Measurements from ENCODE around the gene SPATA2L. TPM values are rescaled to one million over a fixed set of nuclear protein-coding genes. Genes with fewer than 3 reads are reported as not detected.
"Not testable (repeated sequence)": the region's sequence is repeated elsewhere in the genome, so short reads cannot be mapped to it uniquely, and the experiment has no call there.

Gene SPATA2L
- polyA plus RNA-seq, 4 donors, result 9.2 to 42.7 (median 24.9) TPM

DNA sequence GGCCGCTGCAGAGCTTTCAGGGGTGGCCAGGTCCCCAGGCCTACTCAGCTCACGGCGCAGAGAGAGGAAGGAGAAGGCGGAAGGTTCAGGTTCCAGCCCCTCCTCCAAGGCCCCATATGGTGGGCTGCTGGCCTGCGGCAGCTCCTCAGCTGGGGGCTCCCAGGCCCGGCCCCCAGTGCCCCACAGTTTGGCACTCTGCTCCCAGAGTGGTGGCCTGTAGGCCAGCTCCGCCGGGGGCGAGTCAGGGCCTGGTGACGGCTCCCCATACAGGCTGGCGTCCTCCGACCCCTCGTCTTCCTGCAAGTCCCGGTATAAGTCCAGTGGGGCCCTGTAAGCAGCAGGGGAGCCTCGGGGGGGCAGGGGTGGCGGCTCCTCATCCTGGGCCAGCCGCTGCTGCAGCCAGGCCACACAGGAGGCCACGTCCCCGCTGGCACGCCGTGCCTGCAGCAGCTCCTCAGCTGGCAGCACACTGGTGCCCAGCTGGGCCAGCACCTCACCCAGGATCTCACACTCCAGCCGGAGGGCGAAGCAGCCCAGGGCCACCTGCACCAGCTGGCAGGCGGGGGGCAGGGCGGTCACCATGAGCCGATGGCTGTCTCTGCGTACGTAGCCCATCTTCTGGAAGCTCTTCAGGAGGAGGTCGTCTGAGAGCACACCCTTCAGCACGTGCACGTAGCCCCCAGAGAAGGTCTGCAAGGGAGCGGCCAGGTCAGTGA is 3.7 kb downstream of the SPATA2L start:
- WGBS, 3 donors, result 87 to 91% (median 90%) methylated on average over 26 to 32 of the region's 32 CpGs
- Histone ChIP-seq H3K4me1 (ENCODE audit: control insufficient read depth in 3 of 3, insufficient read depth in 2 of 3, low read depth in 1 of 3, low read length in 2 of 3) (peaks cover 1 to 42% (median 6%) of the 10 kb centered on the region in 3 donors), H3K27ac (ENCODE audit: low read depth in 1 of 3, low read length in 2 of 3) (no peak overlapping the region), H3K4me3 (ENCODE audit: low read depth in 1 of 3, low read length in 3 of 3) (no peak overlapping the region), H3K9me3 (ENCODE audit: control insufficient read depth in 2 of 2, insufficient read depth in 1 of 2, low read depth in 1 of 2, low read length in 1 of 2) (no peaks in the 10 kb centered on the region), H3K36me3 (ENCODE audit: control insufficient read depth in 3 of 3, insufficient read depth in 2 of 3, low read depth in 1 of 3, low read length in 3 of 3) (peaks cover 5 to 68% (median 7%) of the 10 kb centered on the region in 3 donors), H3K27me3 (ENCODE audit: control insufficient read depth in 3 of 3, insufficient read depth in 3 of 3, low read length in 3 of 3) (no peaks in the 10 kb centered on the region)
- DNase-seq (peak in 1 of 2 donors; percentile 7), FAIRE-seq (no peak)

GRCh38 chr16:89697161-89697615 is 4.3 kb downstream of the SPATA2L start:
- Histone ChIP-seq H3K27me3 (ENCODE audit: control insufficient read depth in 3 of 3, insufficient read depth in 3 of 3, low read length in 3 of 3) (no peaks in the 10 kb centered on the region), H3K27ac (ENCODE audit: low read depth in 1 of 3, low read length in 2 of 3) (no peak overlapping the region), H3K9me3 (ENCODE audit: control insufficient read depth in 2 of 2, insufficient read depth in 1 of 2, low read depth in 1 of 2, low read length in 1 of 2) (no peaks in the 10 kb centered on the region), H3K4me3 (ENCODE audit: low read depth in 1 of 3, low read length in 3 of 3) (no peak overlapping the region), H3K36me3 (ENCODE audit: control insufficient read depth in 3 of 3, insufficient read depth in 2 of 3, low read depth in 1 of 3, low read length in 3 of 3) (peaks cover 5 to 74% (median 9%) of the 10 kb centered on the region in 3 donors), H3K4me1 (ENCODE audit: control insufficient read depth in 3 of 3, insufficient read depth in 2 of 3, low read depth in 1 of 3, low read length in 2 of 3) (peaks cover 1 to 38% (median 4%) of the 10 kb centered on the region in 3 donors)
- FAIRE-seq (no peak), DNase-seq (no peak)
- WGBS, 3 donors, result 80 to 88% (median 88%) methylated on average over 16 to 19 of the region's 19 CpGs

DNA sequence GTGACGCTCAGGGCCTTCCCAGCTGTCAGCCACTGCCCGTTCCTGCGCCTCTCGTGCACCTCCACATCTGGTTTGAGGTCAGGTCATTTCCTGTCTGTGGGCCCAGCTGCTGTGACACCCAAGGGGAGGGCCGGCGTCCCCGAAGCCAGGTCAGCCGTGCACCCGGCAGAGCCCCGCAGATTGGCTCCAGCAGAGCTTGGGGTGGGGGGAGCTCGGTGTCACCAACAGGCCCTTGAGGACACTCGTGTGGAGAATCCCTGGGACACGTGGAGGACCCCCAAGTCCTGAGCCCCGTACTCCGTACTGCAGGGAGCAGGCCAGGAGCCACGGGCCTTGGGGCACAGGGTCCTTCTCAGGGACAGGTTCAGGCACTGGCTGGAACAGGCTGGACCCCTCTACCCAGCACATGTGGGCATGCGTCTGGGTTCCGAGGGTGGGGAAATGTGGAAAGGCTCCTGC is 4.8 kb downstream of the SPATA2L start:
- no peak for FAIRE-seq

GRCh38 chr16:89695875-89696669 is 5.4 kb downstream of the SPATA2L start:
- no peaks in the 10 kb centered on the region for H3K9me3 ChIP-seq (ENCODE audit: control insufficient read depth in 2 of 2, insufficient read depth in 1 of 2, low read depth in 1 of 2, low read length in 1 of 2)
- 73 to 78% (median 75%) methylated on average over 25 of the region's 25 CpGs for WGBS, 3 donors
- peaks cover 1 to 35% (median 3%) of the 10 kb centered on the region in 3 donors for H3K4me1 ChIP-seq (ENCODE audit: control insufficient read depth in 3 of 3, insufficient read depth in 2 of 3, low read depth in 1 of 3, low read length in 2 of 3)
- no peaks in the 10 kb centered on the region for H3K27me3 ChIP-seq (ENCODE audit: control insufficient read depth in 3 of 3, insufficient read depth in 3 of 3, low read length in 3 of 3)
- peaks cover 9 to 85% (median 11%) of the 10 kb centered on the region in 3 donors for H3K36me3 ChIP-seq (ENCODE audit: control insufficient read depth in 3 of 3, insufficient read depth in 2 of 3, low read depth in 1 of 3, low read length in 3 of 3)
- peak overlapping the region in 2 of 3 donors; percentile 24 to 28 for H3K27ac ChIP-seq (ENCODE audit: low read depth in 1 of 3, low read length in 2 of 3)
- no peak for DNase-seq
- no peak overlapping the region for H3K4me3 ChIP-seq (ENCODE audit: low read depth in 1 of 3, low read length in 3 of 3)
- FAIRE-seq, result no peak

More for the DNA sequence above, 4.8 kb downstream of the SPATA2L start:
- Histone ChIP-seq H3K4me1 (ENCODE audit: control insufficient read depth in 3 of 3, insufficient read depth in 2 of 3, low read depth in 1 of 3, low read length in 2 of 3) (peaks cover 1 to 35% (median 3%) of the 10 kb centered on the region in 3 donors), H3K9me3 (ENCODE audit: control insufficient read depth in 2 of 2, insufficient read depth in 1 of 2, low read depth in 1 of 2, low read length in 1 of 2) (no peaks in the 10 kb centered on the region), H3K36me3 (ENCODE audit: control insufficient read depth in 3 of 3, insufficient read depth in 2 of 3, low read depth in 1 of 3, low read length in 3 of 3) (peaks cover 9 to 79% (median 11%) of the 10 kb centered on the region in 3 donors), H3K27ac (ENCODE audit: low read depth in 1 of 3, low read length in 2 of 3) (peak overlapping the region in 2 of 3 donors; percentile 24 to 49), H3K27me3 (ENCODE audit: control insufficient read depth in 3 of 3, insufficient read depth in 3 of 3, low read length in 3 of 3) (no peaks in the 10 kb centered on the region), H3K4me3 (ENCODE audit: low read depth in 1 of 3, low read length in 3 of 3) (no peak overlapping the region)
- WGBS, 3 donors, result 59 to 72% (median 59%) methylated on average over 14 to 18 of the region's 18 CpGs
- DNase-seq, result no peak

- Histone ChIP-seq H3K4me3 (ENCODE audit: low read depth in 1 of 3, low read length in 3 of 3) (no peak overlapping the region), H3K9me3 (ENCODE audit: control insufficient read depth in 2 of 2, insufficient read depth in 1 of 2, low read depth in 1 of 2, low read length in 1 of 2) (no peaks in the 10 kb centered on the region), H3K27me3 (ENCODE audit: control insufficient read depth in 3 of 3, insufficient read depth in 3 of 3, low read length in 3 of 3) (no peaks in the 10 kb centered on the region), H3K36me3 (ENCODE audit: control insufficient read depth in 3 of 3, insufficient read depth in 2 of 3, low read depth in 1 of 3, low read length in 3 of 3) (peaks cover 9 to 92% (median 11%) of the 10 kb centered on the region in 3 donors), H3K4me1 (ENCODE audit: control insufficient read depth in 3 of 3, insufficient read depth in 2 of 3, low read depth in 1 of 3, low read length in 2 of 3) (peaks cover 0 to 31% (median under 1%) of the 10 kb centered on the region in 3 donors), H3K27ac (ENCODE audit: low read depth in 1 of 3, low read length in 2 of 3) (peak overlapping the region in 2 of 3 donors; percentile 27 to 61)
- FAIRE-seq, result no peak
- WGBS, 3 donors, result 64 to 80% (median 73%) methylated on average over 30 to 31 of the region's 31 CpGs
- DNase-seq, result peak; percentile 69 to 78
Observed at GRCh38 chr16:89695086-89695874, 6.2 kb downstream of the SPATA2L start.

DNA sequence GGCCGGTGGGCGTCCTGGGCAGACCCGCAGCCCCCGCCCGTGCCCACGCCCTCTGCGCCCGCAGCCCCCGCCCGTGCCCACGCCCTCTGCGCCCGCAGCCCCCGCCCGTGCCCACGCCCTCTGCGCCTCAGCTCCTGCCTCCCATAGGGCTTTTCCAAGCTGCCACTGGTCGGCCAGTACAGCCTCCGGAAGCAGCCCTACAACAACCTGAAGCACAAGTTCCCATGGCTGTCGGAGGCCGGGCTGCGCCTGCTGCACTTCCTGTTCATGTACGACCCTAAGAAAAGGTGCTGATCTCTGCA is 6.8 kb downstream of the SPATA2L start:
- H3K27ac ChIP-seq (ENCODE audit: low read depth in 1 of 3, low read length in 2 of 3), result peak overlapping the region in 2 of 3 donors; percentile 27 to 61
- H3K36me3 ChIP-seq (ENCODE audit: control insufficient read depth in 3 of 3, insufficient read depth in 2 of 3, low read depth in 1 of 3, low read length in 3 of 3), result peaks cover 9 to 95% (median 14%) of the 10 kb centered on the region in 3 donors
- WGBS, 3 donors, result 35 to 70% (median 48%) methylated on average over 20 to 23 of the region's 23 CpGs
- peaks cover 0 to 27% (median 0%) of the 10 kb centered on the region in 3 donors for H3K4me1 ChIP-seq (ENCODE audit: control insufficient read depth in 3 of 3, insufficient read depth in 2 of 3, low read depth in 1 of 3, low read length in 2 of 3)
- H3K9me3 ChIP-seq (ENCODE audit: control insufficient read depth in 2 of 2, insufficient read depth in 1 of 2, low read depth in 1 of 2, low read length in 1 of 2); DNase-seq; H3K27me3 ChIP-seq (ENCODE audit: control insufficient read depth in 3 of 3, insufficient read depth in 3 of 3, low read length in 3 of 3); FAIRE-seq; H3K4me3 ChIP-seq (ENCODE audit: low read depth in 1 of 3, low read length in 3 of 3): not testable (repeated sequence)

- Histone ChIP-seq H3K9me3 (ENCODE audit: control insufficient read depth in 2 of 2, insufficient read depth in 1 of 2, low read depth in 1 of 2, low read length in 1 of 2) (no peaks in the 10 kb centered on the region), H3K27me3 (ENCODE audit: control insufficient read depth in 3 of 3, insufficient read depth in 3 of 3, low read length in 3 of 3) (no peaks in the 10 kb centered on the region), H3K4me3 (ENCODE audit: low read depth in 1 of 3, low read length in 3 of 3) (no peak overlapping the region), H3K36me3 (ENCODE audit: control insufficient read depth in 3 of 3, insufficient read depth in 2 of 3, low read depth in 1 of 3, low read length in 3 of 3) (peaks cover 9 to 95% (median 14%) of the 10 kb centered on the region in 3 donors), H3K4me1 (ENCODE audit: control insufficient read depth in 3 of 3, insufficient read depth in 2 of 3, low read depth in 1 of 3, low read length in 2 of 3) (peaks cover 0 to 30% (median 0%) of the 10 kb centered on the region in 3 donors), H3K27ac (ENCODE audit: low read depth in 1 of 3, low read length in 2 of 3) (no peak overlapping the region)
- WGBS, 3 donors, result 78 to 84% (median 79%) methylated on average over 29 to 32 of the region's 32 CpGs
- FAIRE-seq (no peak), DNase-seq (no peak)
Observed at GRCh38 chr16:89693931-89694783, 7.3 kb downstream of the SPATA2L start.

Data from small intestine (tissue), 7 donors.